ENCODE measurements around the gene RAET1L. TPM values are rescaled to one million over a fixed set of nuclear protein-coding genes. Genes with fewer than 3 reads are reported as not detected.
A peak's percentile ranks its signal among the peaks of the same experiment; 100 is the strongest.
"Not testable (repeated sequence)": the region's sequence is repeated elsewhere in the genome, so short reads cannot be mapped to it uniquely, and the experiment has no call there.

The RAET1L gene
- 30.4 TPM for total RNA-seq

DNA sequence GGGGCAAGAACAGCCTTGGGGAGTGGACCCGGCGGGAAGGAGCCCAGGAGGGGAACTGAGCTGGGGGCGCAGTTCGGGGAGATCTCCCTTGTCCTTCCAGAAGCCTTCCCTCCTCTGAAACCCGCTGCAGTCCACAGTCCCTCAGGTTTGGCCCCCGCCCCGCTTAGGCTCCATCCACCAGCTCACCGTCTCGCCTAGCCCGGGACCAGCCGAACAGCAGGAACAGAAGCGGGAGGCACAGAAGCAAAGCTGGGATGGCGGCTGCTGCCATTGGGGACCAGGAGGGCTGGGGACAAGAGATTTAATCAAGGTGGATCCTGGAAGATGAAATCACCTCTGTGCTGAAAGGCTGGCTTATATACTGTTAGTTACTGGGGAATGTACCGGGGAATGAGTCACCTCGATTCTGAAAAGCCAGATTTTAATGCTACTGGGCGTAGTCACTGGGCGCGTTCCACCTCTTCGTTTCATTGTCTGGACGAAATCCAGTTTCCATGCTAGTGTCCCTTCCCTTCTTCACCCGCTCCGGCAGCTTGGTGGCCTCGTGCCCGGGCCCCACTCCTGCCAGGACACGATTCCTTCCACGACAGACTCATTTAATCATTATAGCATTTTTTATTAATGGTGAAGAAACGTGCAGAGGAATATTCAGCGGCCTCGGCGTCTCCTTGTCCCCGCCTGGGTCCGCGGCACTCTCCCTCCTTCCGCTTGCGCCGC, at the start of gene RAET1L:
Gene RAET1L, minus strand, starts transcription at position 332 of the 717 bp plus-strand sequence. Its CDS starts 61 bp downstream, at position 271.
- peak; percentile 94 for ATAC-seq

DNA sequence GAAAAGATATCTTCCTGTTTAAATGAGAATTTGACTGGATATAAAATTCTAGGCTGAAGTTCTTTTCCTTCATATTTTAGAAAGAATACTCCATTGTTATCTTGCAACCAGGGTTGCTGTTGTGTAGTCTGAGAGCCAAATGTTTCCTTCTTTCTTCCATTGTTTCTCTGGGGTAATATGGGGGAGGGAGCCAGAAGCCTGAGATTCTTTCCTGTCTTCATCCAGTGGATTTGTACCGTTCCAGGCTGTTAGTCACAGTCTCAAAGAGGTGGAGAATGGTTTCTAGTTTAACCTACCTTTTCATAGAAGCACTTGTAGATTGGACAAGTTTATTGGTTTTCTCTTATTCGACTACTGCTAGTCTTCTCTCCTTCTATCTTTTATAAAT, 49.7 kb upstream of the RAET1L start:
- ATAC-seq, result no peak

DNA sequence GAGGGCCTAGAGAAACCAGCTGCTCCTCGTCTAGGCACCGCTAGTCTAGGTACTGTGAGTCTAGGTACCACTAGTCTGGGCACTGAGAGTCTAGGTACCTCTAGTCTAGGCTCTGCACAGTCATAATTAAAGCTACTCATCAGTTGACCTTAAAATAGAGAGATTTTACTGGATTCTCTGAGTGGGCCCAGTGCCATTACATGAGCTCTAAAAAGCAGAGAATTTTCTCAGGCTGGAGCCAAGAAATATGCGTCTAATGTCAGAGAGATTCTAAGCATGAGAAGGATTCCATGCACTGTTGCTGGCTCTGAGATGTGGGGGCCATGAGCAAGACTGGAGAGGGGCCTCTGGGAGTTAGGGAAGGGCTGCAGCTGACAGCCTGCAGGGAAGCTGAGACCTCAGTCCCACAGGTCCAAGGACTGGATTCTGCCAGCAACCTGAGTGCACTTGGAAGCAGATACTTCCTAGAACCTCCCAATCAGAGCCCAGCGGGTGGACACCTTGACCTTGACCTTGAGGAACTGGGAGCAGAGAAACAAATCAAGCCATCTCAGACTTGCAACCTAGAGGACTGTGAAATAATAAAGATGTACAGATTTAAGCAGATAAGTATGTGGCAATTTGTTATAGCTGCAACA, 49.2 kb upstream of the RAET1L start:
- ATAC-seq, result not testable (repeated sequence)

DNA sequence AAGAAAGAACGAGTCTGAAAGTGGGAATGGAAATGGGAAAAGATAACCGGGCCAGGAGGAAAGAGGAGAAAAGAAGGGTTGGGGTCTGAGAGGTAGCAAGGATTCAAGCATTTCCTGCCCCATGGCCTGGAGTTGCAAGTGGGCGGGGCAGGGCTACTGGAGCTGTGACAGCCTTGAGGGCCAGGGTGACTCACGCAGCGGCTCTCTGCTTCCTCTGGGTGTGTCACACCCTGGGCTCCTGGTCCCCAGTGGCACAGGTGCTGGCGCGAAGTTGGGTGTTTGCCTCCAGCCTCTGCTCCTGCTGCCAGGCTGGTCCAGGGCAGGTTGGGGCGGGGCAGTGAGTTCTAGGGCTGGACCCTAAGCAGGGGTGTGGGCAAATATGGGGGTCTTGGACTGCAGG, 46.9 kb upstream of the RAET1L start:
- ATAC-seq, result peak; percentile 89

- ATAC-seq, result no peak
Observed at GRCh38 chr6:150070236-150070818, 45.0 kb upstream of the RAET1L start.

DNA sequence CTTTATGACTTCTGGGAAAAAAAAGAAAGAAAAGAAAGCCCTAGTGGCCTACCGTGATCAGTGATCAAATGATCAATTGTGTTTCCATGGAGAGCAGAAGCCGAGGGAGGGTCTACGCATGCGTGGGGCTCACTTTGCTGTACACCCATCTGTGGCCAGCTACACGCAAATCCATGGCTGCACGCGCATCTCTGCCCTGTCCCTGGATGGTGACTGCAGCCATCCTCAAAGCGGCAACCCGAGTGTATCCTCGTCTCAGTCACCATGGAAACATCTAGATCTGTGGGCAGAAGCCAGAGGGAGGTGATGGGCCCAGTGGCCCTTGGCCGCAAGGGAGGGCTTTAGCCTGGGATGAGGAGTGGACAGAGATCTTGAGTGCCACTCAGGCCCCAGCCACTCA, 44.4 kb upstream of the RAET1L start:
- ATAC-seq, result no peak

- ATAC-seq, result peak; percentile 90
Observed at GRCh38 chr6:150068720-150069648, 43.7 kb upstream of the RAET1L start, which contains the start of gene ULBP3. Gene ULBP3, minus strand, starts transcription at chr6:150069121. Its CDS starts 55 bp downstream, at chr6:150069066.

GRCh38 chr6:150068151-150068550, 42.8 kb upstream of the RAET1L start:
- ATAC-seq, result no peak

DNA sequence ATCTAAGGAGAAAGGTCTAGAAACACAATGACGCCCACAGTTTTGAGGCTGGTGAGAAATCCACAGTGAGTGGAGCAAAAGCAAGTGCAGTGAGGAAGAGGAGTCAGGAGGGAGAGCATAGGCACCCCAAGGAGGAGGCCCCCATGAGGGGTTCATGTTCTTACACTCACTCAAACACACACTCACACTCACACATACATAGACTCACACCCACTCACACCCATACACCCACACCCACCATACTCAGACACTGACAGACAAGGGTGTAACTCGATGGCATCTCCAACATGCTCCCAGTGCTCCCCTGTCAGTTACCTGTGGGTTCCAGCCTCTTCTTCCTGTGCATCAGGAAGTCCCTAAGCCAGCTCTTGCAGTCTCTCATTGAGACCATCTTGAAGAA, 39.8 kb upstream of the RAET1L start:
- no peak for ATAC-seq

- ATAC-seq, result no peak
Observed at GRCh38 chr6:150063640-150064039, 38.3 kb upstream of the RAET1L start.

DNA sequence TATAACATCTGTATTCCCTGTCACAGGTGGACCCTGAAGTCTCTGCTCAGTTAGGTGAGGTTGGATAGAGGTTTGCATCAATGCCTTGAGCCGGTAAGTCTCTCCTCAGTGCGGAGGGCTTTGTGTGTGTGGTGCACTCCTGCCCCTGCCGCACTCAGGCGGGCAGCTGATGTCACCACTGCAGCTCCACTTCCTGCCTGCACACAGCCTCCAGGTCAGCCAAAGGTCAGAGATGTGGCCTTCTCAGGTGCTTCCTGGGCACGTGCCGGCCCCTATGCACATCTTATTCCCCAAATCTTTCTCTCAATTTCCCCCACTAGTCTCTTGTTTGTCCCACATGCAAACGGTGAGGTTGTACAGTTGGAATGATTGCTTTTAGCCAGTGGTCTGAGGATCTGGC, 34.6 kb upstream of the RAET1L start:
- peak; percentile 34 for ATAC-seq

DNA sequence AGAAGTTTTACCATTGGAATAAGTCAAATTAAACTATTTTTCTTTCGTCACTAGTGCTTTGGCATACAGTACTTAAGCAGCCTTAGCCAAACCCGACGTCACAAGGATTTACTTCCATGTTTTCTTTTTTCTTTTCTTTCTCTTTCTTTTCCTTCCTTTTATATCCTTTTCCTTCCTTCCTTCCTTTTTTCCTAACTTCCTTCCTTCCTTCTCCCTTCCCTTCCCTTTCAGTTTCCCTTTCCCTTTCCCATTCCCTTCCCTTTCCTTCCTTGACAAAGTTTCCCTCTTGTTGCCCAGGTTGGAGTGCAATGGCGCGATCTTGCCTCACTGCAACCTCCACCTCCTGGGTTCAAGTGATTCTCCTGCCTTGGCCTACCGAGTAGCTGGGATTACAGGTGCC, 33.7 kb upstream of the RAET1L start:
- ATAC-seq, result no peak

- ATAC-seq, result no peak
Observed at GRCh38 chr6:150058231-150058792, 33.0 kb upstream of the RAET1L start.

- no peak for ATAC-seq
Observed at GRCh38 chr6:150057501-150057951, 32.2 kb upstream of the RAET1L start.

GRCh38 chr6:150056916-150057315, 31.6 kb upstream of the RAET1L start:
- no peak for ATAC-seq

DNA sequence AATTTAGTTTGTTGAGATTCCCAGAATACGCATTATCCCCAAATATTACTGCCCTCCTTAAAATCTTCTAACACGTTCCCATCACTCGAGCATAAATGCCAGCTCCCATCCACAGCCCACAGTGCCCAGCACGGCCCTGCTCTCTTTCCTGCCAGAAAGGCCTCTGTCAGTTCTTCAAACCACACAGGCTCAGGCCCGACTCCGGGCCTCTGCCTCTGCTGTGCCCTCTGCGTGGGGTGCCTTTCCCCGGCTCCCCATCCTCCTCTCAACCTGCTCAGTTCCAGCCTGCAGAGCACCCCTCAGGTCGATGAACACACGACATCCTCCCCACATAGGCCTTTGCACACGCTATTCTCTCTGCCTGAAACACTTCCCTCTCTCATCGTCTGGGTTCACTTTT, 30.8 kb upstream of the RAET1L start:
- ATAC-seq, result no peak

DNA sequence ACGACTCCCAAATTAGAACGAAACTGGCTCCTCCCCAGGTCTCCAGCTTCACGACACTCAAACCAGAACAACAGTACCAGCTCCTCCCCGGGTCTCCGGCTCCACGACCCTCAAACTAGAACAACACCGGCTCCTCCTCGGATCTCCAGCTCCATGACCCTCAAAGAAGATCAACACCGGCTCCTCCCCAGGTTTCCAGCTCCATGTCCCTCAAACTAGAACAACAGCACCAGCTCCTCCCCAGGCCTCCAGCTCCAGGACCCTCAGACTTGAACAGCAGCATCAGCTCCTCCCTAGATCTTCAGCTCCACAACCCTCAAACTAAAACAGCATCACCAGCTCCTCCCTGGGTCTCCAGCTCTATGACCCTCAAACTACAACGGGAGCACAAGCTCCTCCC, 29.8 kb upstream of the RAET1L start:
- ATAC-seq, result no peak

GRCh38 chr6:150053450-150053849, 28.1 kb upstream of the RAET1L start:
- ATAC-seq, result no peak

GRCh38 chr6:150050846-150051245, 25.5 kb upstream of the RAET1L start:
- no peak for ATAC-seq

- no peak for ATAC-seq
Observed at GRCh38 chr6:150048099-150048498, 22.8 kb upstream of the RAET1L start.

DNA sequence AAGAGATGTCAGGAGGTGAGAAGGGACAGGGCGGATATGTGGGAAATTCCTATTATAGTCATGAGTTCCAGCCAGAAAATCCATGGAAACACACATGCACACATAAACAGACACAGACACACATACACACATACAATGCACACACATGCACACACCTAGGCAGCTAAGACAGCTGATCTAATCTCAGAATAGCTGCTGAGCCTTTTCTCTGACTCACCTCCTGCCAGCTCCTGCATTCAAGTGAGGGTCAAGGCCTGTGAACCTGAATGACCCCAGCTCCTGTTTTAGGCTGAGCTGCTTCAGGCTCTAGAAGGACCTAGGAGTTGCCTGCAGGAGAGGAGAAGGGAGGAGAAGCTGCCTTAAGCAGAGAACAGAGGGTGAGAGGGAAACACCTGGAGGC, 21.6 kb upstream of the RAET1L start:
- ATAC-seq, result no peak

DNA sequence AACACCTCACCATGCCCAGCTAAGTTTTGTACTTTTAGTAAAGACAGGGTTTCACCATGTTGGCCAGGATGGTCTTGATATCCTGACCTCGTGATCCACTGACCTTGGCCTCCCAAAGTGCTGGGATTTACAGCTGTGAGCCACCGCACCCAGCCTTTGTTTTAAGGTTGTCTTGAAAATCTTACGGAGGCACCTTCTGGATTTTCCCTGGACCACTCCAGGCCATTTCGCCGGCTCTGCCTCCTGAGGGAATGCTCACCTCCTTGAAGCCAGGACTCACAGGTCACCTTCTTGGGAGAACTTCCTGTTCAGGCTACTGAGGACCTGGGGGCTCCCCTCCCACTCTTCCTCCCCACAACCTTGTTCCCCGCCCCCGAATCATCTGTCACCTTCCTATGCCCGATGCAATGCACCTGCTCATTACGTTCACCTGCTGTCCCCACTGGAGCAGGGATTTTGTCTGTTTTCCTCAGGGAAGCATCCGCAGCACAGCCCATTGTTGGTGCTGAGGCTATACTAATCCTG, 19.4 kb upstream of the RAET1L start:
- no peak for ATAC-seq

Measured in esophagus mucosa (tissue), 1 donor.